ENCODE measurements around the gene UNC5B. TPM values are rescaled to one million over a fixed set of nuclear protein-coding genes. Genes with fewer than 3 reads are reported as not detected.

The UNC5B gene
- total and polyA plus RNA-seq, 7 donors: 1.4 to 12.7 (median 1.8) TPM

GRCh38 chr10:71262027-71262426 lies 49.7 kb downstream of the UNC5B start:
- Histone ChIP-seq H3K27ac (no peak overlapping the region), H3K36me3 (no peaks in the 10 kb centered on the region), H3K4me3 (no peak overlapping the region), H3K4me1 (peaks cover 2 to 47% (median 44%) of the 10 kb centered on the region in 4 donors), H3K27me3 (no peaks in the 10 kb centered on the region), H3K9me3 (no peaks in the 10 kb centered on the region)
- WGBS, 2 donors: 20 to 74% methylated on average over 8 of the region's 8 CpGs
- TF ChIP-seq POLR2AphosphoS5 (IDR thresholded peaks at IDR 0.05) (no peak), POLR2A (IDR thresholded peaks at IDR 0.05) (no peak), EP300 (IDR thresholded peaks at IDR 0.05) (no peak), CTCF (IDR thresholded peaks at IDR 0.05) (no peak)
- DNase-seq: no peak
- intact Hi-C loops (cut with DNase I): no loop called here

GRCh38 chr10:71262817-71263216 lies 50.4 kb downstream of the UNC5B start:
- Histone ChIP-seq H3K4me1 (peaks cover 2 to 53% (median 45%) of the 10 kb centered on the region in 4 donors), H3K27ac (no peak overlapping the region), H3K4me3 (no peak overlapping the region), H3K27me3 (no peaks in the 10 kb centered on the region), H3K9me3 (no peaks in the 10 kb centered on the region), H3K36me3 (no peaks in the 10 kb centered on the region)
- intact Hi-C loops (cut with DNase I): no loop called here
- 25 to 72% methylated on average over 5 of the region's 5 CpGs for WGBS, 2 donors
- TF ChIP-seq CTCF (IDR thresholded peaks at IDR 0.05) (no peak), EP300 (IDR thresholded peaks at IDR 0.05) (no peak)
- DNase-seq: no peak

GRCh38 chr10:71263376-71263775 lies 51.0 kb downstream of the UNC5B start:
- no peaks in the 10 kb centered on the region for H3K36me3 ChIP-seq
- H3K4me1 ChIP-seq: peaks cover 2 to 59% (median 45%) of the 10 kb centered on the region in 4 donors
- intact Hi-C loops (cut with DNase I): no loop called here
- WGBS, 2 donors: 86 to 91% methylated on average over 9 of the region's 9 CpGs
- no peaks in the 10 kb centered on the region for H3K27me3 ChIP-seq
- H3K27ac ChIP-seq: no peak overlapping the region
- TF ChIP-seq CTCF (IDR thresholded peaks at IDR 0.05) (no peak), POLR2AphosphoS5 (IDR thresholded peaks at IDR 0.05) (no peak), POLR2A (IDR thresholded peaks at IDR 0.05) (no peak), EP300 (IDR thresholded peaks at IDR 0.05) (no peak)
- DNase-seq: no peak
- no peaks in the 10 kb centered on the region for H3K9me3 ChIP-seq
- H3K4me3 ChIP-seq: no peak overlapping the region

- Histone ChIP-seq H3K4me3 (no peak overlapping the region), H3K36me3 (no peaks in the 10 kb centered on the region), H3K4me1 (peaks cover 2 to 69% (median 50%) of the 10 kb centered on the region in 4 donors), H3K9me3 (no peaks in the 10 kb centered on the region), H3K27me3 (no peaks in the 10 kb centered on the region), H3K27ac (no peak overlapping the region)
- DNase-seq: no peak
- TF ChIP-seq POLR2A (IDR thresholded peaks at IDR 0.05) (no peak), CTCF (IDR thresholded peaks at IDR 0.05) (no peak)
- intact Hi-C loops (cut with DNase I): loop anchor here (5.0 kb wide), 1 partner anchor 337 kb away; no protein-coding TSS in a partner anchor
- 84 to 92% methylated on average over 16 of the region's 16 CpGs for WGBS, 2 donors
Measured at GRCh38 chr10:71264345-71265200, 52.2 kb downstream of the UNC5B start.

All from sigmoid colon (tissue), 7 donors.